ENCODE measurements around the gene LTBP1. TPM values are rescaled to one million over a fixed set of nuclear protein-coding genes. Genes with fewer than 3 reads are reported as not detected.

Gene LTBP1
- total RNA-seq, 3 donors from 2014 or later: 13.3 to 18.7 (median 17.4) TPM

DNA sequence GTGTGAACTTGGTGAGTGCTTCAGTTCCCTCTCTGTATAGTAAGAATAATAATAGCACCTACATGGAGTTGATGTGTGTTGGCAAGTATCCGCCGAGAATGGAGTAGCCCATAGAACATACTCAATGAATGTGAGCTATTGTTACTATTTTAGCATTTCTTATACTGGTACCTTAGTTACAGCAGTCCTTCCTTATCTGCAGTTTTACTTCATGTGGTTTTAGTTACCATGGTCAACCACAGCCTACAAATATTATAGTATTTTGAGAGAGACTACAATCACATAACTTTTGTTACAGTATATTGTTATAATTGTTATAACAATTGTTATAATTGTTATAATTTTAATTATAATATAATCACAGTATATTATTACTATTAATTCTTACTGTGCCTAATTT lies 377.2 kb downstream of the LTBP1 start:
- Histone ChIP-seq H3K27ac (no peak overlapping the region), H3K27me3 (no peaks in the 10 kb centered on the region), H3K9me3 (no peaks in the 10 kb centered on the region), H3K36me3 (no peaks in the 10 kb centered on the region), H3K4me1 (no peaks in the 10 kb centered on the region), H3K4me3 (no peak overlapping the region)
- DNase-seq (ENCODE audit: low spot score in 2 of 2): no peak
- TF ChIP-seq POLR2A (IDR thresholded peaks at IDR 0.05): no peak
- TF ChIP-seq, protein P1, sequence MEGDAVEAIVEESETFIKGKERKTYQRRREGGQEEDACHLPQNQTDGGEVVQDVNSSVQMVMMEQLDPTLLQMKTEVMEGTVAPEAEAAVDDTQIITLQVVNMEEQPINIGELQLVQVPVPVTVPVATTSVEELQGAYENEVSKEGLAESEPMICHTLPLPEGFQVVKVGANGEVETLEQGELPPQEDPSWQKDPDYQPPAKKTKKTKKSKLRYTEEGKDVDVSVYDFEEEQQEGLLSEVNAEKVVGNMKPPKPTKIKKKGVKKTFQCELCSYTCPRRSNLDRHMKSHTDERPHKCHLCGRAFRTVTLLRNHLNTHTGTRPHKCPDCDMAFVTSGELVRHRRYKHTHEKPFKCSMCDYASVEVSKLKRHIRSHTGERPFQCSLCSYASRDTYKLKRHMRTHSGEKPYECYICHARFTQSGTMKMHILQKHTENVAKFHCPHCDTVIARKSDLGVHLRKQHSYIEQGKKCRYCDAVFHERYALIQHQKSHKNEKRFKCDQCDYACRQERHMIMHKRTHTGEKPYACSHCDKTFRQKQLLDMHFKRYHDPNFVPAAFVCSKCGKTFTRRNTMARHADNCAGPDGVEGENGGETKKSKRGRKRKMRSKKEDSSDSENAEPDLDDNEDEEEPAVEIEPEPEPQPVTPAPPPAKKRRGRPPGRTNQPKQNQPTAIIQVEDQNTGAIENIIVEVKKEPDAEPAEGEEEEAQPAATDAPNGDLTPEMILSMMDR (IDR thresholded peaks at IDR 0.05): no peak
- intact Hi-C loops (cut with DNase I; ENCODE audit: low total_unique reads): no loop called here

DNA sequence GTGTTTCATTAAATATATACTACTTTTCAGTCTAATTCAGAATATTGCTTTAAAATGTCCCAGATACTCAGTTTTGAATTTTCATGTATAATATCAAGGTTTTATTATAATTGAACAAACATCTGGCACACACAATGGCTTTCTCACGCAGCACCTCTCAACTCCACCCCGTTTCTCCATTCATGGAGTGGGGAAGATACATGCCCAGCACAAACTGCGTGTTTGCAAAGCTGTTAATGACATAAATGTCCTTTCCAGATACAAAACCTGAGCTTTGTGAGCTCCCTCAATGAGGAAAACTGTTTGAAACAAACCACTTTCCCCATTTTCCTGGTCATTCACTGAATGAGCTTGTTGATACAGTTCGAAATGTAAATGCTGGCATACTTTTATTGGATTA lies 379.3 kb downstream of the LTBP1 start:
- TF ChIP-seq POLR2A (IDR thresholded peaks at IDR 0.05): no peak
- no peak for TF ChIP-seq POLR2AphosphoS5 (IDR thresholded peaks at IDR 0.05)
- TF ChIP-seq, protein P1 (IDR thresholded peaks at IDR 0.05): no peak
- Histone ChIP-seq H3K36me3 (no peaks in the 10 kb centered on the region), H3K4me1 (no peaks in the 10 kb centered on the region), H3K27me3 (no peaks in the 10 kb centered on the region), H3K27ac (no peak overlapping the region), H3K9me3 (no peaks in the 10 kb centered on the region), H3K4me3 (no peak overlapping the region)
- intact Hi-C loops (cut with DNase I; ENCODE audit: low total_unique reads): no loop called here
- DNase-seq (ENCODE audit: low spot score in 2 of 2): no peak

DNA sequence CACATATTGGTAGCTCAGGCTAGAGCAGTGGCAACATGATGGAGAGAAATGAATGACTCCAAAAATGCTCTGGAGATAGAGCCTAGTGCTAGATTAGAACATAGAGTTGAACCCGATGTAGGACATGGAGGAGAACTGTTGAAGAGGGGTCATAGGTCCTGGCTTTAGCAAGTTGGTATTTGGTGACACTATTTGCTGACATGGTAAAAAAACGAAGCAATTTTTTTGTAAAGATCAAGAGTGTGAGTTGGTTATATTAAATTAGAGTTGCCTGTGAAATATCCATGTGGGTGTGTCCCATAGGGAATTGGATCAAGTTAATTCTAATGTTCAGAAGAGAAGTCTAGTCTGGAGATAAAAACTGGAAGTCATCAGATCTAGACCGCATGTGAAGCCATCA lies 386.7 kb downstream of the LTBP1 start:
- intact Hi-C loops (cut with DNase I; ENCODE audit: low total_unique reads): no loop called here
- DNase-seq (ENCODE audit: low spot score in 2 of 2): no peak
- Histone ChIP-seq H3K27ac (no peak overlapping the region), H3K27me3 (no peaks in the 10 kb centered on the region), H3K4me3 (no peak overlapping the region), H3K9me3 (no peaks in the 10 kb centered on the region), H3K4me1 (no peaks in the 10 kb centered on the region), H3K36me3 (no peaks in the 10 kb centered on the region)
- TF ChIP-seq POLR2A (IDR thresholded peaks at IDR 0.05): no peak
- TF ChIP-seq POLR2AphosphoS5 (IDR thresholded peaks at IDR 0.05): no peak
- TF ChIP-seq, protein P1 (IDR thresholded peaks at IDR 0.05): no peak

DNA sequence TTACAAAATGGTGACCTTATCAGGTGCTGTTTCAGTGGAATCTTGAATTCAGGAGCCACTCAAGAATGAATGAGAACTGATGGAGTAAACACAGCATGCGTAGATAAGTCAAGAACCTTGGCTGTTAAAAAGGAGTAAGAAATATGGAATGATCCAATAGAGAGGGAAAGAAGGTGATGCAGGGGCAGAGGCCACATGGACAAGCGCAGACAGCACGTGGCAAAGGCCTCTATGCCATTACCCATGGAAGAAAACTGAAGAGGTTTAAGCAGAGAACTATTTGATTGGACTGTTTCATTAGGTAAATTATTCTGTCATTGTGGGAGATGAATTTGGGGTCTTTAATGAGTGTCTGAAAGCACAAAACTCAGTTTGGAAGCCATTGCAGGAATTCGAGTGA lies 387.3 kb downstream of the LTBP1 start:
- Histone ChIP-seq H3K9me3 (no peaks in the 10 kb centered on the region), H3K27me3 (no peaks in the 10 kb centered on the region), H3K4me3 (no peak overlapping the region), H3K27ac (no peak overlapping the region), H3K4me1 (no peaks in the 10 kb centered on the region), H3K36me3 (no peaks in the 10 kb centered on the region)
- no peak for DNase-seq (ENCODE audit: low spot score in 2 of 2)
- TF ChIP-seq, protein P1 (IDR thresholded peaks at IDR 0.05): no peak
- TF ChIP-seq POLR2AphosphoS5 (IDR thresholded peaks at IDR 0.05): no peak
- no peak for TF ChIP-seq POLR2A (IDR thresholded peaks at IDR 0.05)
- intact Hi-C loops (cut with DNase I; ENCODE audit: low total_unique reads): no loop called here

DNA sequence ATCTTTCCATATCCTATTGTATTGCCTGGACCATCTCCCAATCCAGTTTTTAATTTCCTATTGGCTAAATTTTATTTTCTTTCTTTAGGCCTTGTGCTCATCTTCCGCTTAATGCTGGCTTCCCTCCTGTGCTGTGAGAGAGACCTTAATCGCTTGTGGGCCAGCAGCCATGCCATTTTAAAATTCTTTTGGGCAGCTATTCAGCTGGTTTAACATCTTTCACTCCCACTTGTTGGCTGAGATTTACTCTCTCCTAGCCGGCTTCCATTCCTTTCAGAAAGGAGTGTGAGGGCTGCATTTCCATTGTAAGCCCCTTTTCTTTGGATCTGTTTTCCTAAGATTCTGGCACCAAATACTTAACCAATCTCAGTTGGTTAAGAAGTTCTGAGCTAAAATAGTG lies 388.8 kb downstream of the LTBP1 start:
- intact Hi-C loops (cut with DNase I; ENCODE audit: low total_unique reads): no loop called here
- Histone ChIP-seq H3K27me3 (no peaks in the 10 kb centered on the region), H3K27ac (no peak overlapping the region)

More for the DNA sequence above, 388.8 kb downstream of the LTBP1 start:
- H3K4me1 ChIP-seq: no peaks in the 10 kb centered on the region
- no peak overlapping the region for H3K4me3 ChIP-seq
- DNase-seq (ENCODE audit: low spot score in 2 of 2): no peak
- TF ChIP-seq POLR2A (IDR thresholded peaks at IDR 0.05): no peak
- TF ChIP-seq, protein P1 (IDR thresholded peaks at IDR 0.05): no peak
- H3K9me3 ChIP-seq: no peaks in the 10 kb centered on the region
- no peaks in the 10 kb centered on the region for H3K36me3 ChIP-seq

All from breast epithelium (tissue), 4 donors.